GM23338 (cell line): ENCODE data around the gene GDPD2. TPM values are rescaled to one million over a fixed set of nuclear protein-coding genes. Genes with fewer than 3 reads are reported as not detected.

Source experiments
- ATAC-seq: fragments of 200-7000 bp; cut with Tn5 transposase; 3 replicates; pipeline ENCODE4 v1.9.1; 2020
- DNase-seq: peaks from one replicate; pipeline ENCODE4 v3.0.0-alpha.2; 2015; ENCODE audit warnings: low spot score
- H2AFZ ChIP-seq: fragments of 200-600 bp; sonication (generic); 2 replicates; pipeline ENCODE4 v1.8.0; 2016; ENCODE audit warnings: antibody characterized with exemption, mild to moderate bottlenecking, moderate library complexity
- H3F3A ChIP-seq: fragments of 200-600 bp; sonication (generic); replicated peaks from 2 replicates; pipeline ENCODE4 v1.8.0; 2017; ENCODE audit warnings: antibody characterized with exemption, mixed run types, low read depth
- H3K27ac ChIP-seq: fragments of 200-600 bp; sonication (generic); 2 replicates; pipeline ENCODE4 v1.6.1; 2016; ENCODE audit warnings: low read depth
- H3K27me3 ChIP-seq: fragments of 200-600 bp; sonication (generic); 2 replicates; pipeline ENCODE4 v1.8.0; 2016; ENCODE audit warnings: mild to moderate bottlenecking, mixed run types, moderate library complexity; ENCODE audit not compliant: insufficient read depth
- H3K36me3 ChIP-seq: fragments of 200-600 bp; sonication (generic); 2 replicates; pipeline ENCODE4 v1.8.0; 2016; ENCODE audit warnings: mild to moderate bottlenecking; ENCODE audit not compliant: insufficient read depth
- H3K4me1 ChIP-seq: fragments of 200-600 bp; sonication (generic); 2 replicates; pipeline ENCODE4 v1.8.0; 2016; ENCODE audit warnings: mild to moderate bottlenecking, moderate library complexity; ENCODE audit not compliant: insufficient read depth
- H3K4me2 ChIP-seq: fragments of 200-600 bp; sonication (generic); 2 replicates; pipeline ENCODE4 v1.7.1; 2017; ENCODE audit warnings: mixed run types
- H3K4me3 ChIP-seq: fragments of 200-600 bp; sonication (generic); 2 replicates; pipeline ENCODE4 v1.6.1; 2016; ENCODE audit warnings: mixed run types
- H3K79me2 ChIP-seq: fragments of 200-600 bp; sonication (generic); replicated peaks from 2 replicates; pipeline ENCODE4 v1.8.0; 2017; ENCODE audit warnings: mild to moderate bottlenecking; ENCODE audit not compliant: insufficient read depth
- H3K9me2 ChIP-seq: fragments of 200-600 bp; sonication (generic); 2 replicates; pipeline ENCODE4 v1.8.0; 2017; ENCODE audit not compliant: insufficient read depth
- H4K20me1 ChIP-seq: fragments of 200-600 bp; sonication (generic); replicated peaks from 2 replicates; pipeline ENCODE4 v1.8.0; 2017; ENCODE audit warnings: mild to moderate bottlenecking; ENCODE audit not compliant: insufficient read depth
- H3K27ac Mint-ChIP-seq: 2 replicates; pipeline ENCODE4 v1.8.0; 2020; ENCODE audit warnings: inconsistent platforms, mild to moderate bottlenecking, moderate library complexity, mixed read lengths
- H3K27me3 Mint-ChIP-seq: 3 replicates; pipeline ENCODE4 v1.8.0; 2022; ENCODE audit warnings: low read depth, mild to moderate bottlenecking, moderate library complexity, mixed read lengths, inconsistent platforms; ENCODE audit not compliant: insufficient read depth, poor library complexity
- H3K36me3 Mint-ChIP-seq: 3 replicates; pipeline ENCODE4 v1.8.0; 2021; ENCODE audit warnings: low read depth, mild to moderate bottlenecking, inconsistent platforms, moderate library complexity, mixed read lengths
- H3K4me1 Mint-ChIP-seq: 3 replicates; pipeline ENCODE4 v1.8.0; 2020; ENCODE audit warnings: mild to moderate bottlenecking, inconsistent platforms, mixed read lengths
- H3K4me3 Mint-ChIP-seq: 3 replicates; pipeline ENCODE4 v1.8.0; 2021; ENCODE audit warnings: moderate library complexity, mild to moderate bottlenecking, inconsistent platforms, mixed read lengths
- H3K9me3 Mint-ChIP-seq: 3 replicates; pipeline ENCODE4 v1.8.0; 2020; ENCODE audit warnings: moderate library complexity, mild to moderate bottlenecking, inconsistent platforms, mixed read lengths
- CREB1 ChIP-seq: fragments of 250-450 bp; sonication (Bioruptor Pico); IDR thresholded peaks from 2 replicates; pipeline ENCODE4 v1.5.0; 2020; ENCODE audit warnings: low read depth, mild to moderate bottlenecking, moderate library complexity
- CTCF ChIP-seq, 2 experiments: fragments of 200-600 bp in 1 of 2; sonication (generic) in 1 of 2; conservative IDR thresholded peaks; 2 replicates each; pipeline versions ENCODE4 v1.5.1 to v1.6.1; 2016 to 2017; ENCODE audit warnings: antibody characterized with exemption in 2 of 2, low read depth in 2 of 2, mild to moderate bottlenecking in 2 of 2, moderate library complexity in 1 of 2
- ETS1 ChIP-seq: IDR thresholded peaks from 2 replicates; pipeline ENCODE4 v1.6.1; 2016; ENCODE audit warnings: antibody characterized with exemption
- EZH2 ChIP-seq: fragments of 200-600 bp; sonication (generic); IDR thresholded peaks from one replicate; pipeline ENCODE4 v1.8.0; 2017; ENCODE audit warnings: antibody characterized with exemption, mild to moderate bottlenecking, low read depth; ENCODE audit not compliant: unreplicated experiment
- EZH2phosphoT487 ChIP-seq: fragments of 200-600 bp; sonication (generic); IDR thresholded peaks from one replicate; pipeline ENCODE4 v1.8.1; 2018; ENCODE audit warnings: antibody characterized with exemption; ENCODE audit not compliant: unreplicated experiment
- JUNB ChIP-seq: IDR thresholded peaks from one replicate; pipeline ENCODE4 v1.6.1; 2016; ENCODE audit warnings: antibody characterized with exemption; ENCODE audit not compliant: unreplicated experiment
- NANOG ChIP-seq: IDR thresholded peaks from 2 replicates; pipeline ENCODE4 v1.6.1; 2016; ENCODE audit warnings: antibody characterized with exemption, borderline replicate concordance
- POLR2AphosphoS5 ChIP-seq: IDR thresholded peaks from 2 replicates; pipeline ENCODE4 v1.6.1; 2016; ENCODE audit warnings: antibody characterized with exemption, low read depth
- REST ChIP-seq: IDR thresholded peaks from one replicate; pipeline ENCODE4 v1.6.1; 2018; ENCODE audit warnings: antibody characterized with exemption; ENCODE audit not compliant: unreplicated experiment
- STAT1 ChIP-seq: IDR thresholded peaks from one replicate; pipeline ENCODE4 v1.6.1; 2016; ENCODE audit warnings: antibody characterized with exemption; ENCODE audit not compliant: unreplicated experiment
- ZNF114 ChIP-seq: fragments of 250-450 bp; sonication (Bioruptor Pico); IDR thresholded peaks from 2 replicates; pipeline ENCODE4 v1.5.0; 2020; ENCODE audit warnings: mild to moderate bottlenecking, moderate library complexity
- ZNF331 ChIP-seq: fragments of 250-450 bp; sonication (Bioruptor Pico); IDR thresholded peaks from 2 replicates; pipeline ENCODE4 v1.5.0; 2020; ENCODE audit warnings: low read depth, mild to moderate bottlenecking, moderate library complexity
- ZNF462 ChIP-seq: fragments of 250-450 bp; sonication (Bioruptor Pico); IDR thresholded peaks from 2 replicates; pipeline ENCODE4 v1.5.0; 2020; ENCODE audit warnings: mild to moderate bottlenecking, moderate library complexity
- polyA plus RNA-seq: library from polyadenylated mRNA; unstranded; fragments of >200 nt; fragmentation: Nextera tagmentation; extraction: Ambion mirVana; gene quantifications from 2 replicates; pipeline ENCODE4 v1.2.1, GENCODE V29; 2016
- total RNA-seq: library from RNA; depleted of rRNA; stranded (reverse); fragments of >200 nt; shearing (Covaris generic); gene quantifications from 2 replicates; pipeline ENCODE4 v1.2.3, GENCODE V29; 2014

Gene GDPD2
- total and polyA plus RNA-seq, 2 experiments from 2014 or later, result 5.2 to 11.3 TPM

GRCh38 chrX:70402721-70403120, 20.4 kb upstream of the GDPD2 start:
- Mint-ChIP-seq H3K9me3 (no peaks in the 10 kb centered on the region), H3K36me3 (peaks cover 48% of the 10 kb centered on the region; the same call in 2 of the 3 replicates), H3K4me3 (no peak overlapping the region), H3K27ac (no peak overlapping the region), H3K4me1 (no peaks in the 10 kb centered on the region), H3K27me3 (no peaks in the 10 kb centered on the region)
- ATAC-seq (no peak), DNase-seq (no peak)
- no peaks in the 10 kb centered on the region for H3F3A ChIP-seq
- no peak overlapping the region for H3K4me2 ChIP-seq
- no peaks in the 10 kb centered on the region for H3K4me1 ChIP-seq
- H2AFZ ChIP-seq, result no peak overlapping the region
- peaks cover 4% of the 10 kb centered on the region; the same call in 1 of the 2 replicates for H3K36me3 ChIP-seq
- H3K9me2 ChIP-seq, result no peaks in the 10 kb centered on the region
- H4K20me1 ChIP-seq, result no peaks in the 10 kb centered on the region
- no peak overlapping the region for H3K4me3 ChIP-seq
- H3K79me2 ChIP-seq, result no peaks in the 10 kb centered on the region
- H3K27ac ChIP-seq, result no peak overlapping the region
- no peaks in the 10 kb centered on the region for H3K27me3 ChIP-seq
- TF ChIP-seq ZNF462 (CRISPR knock-in tag) (no peak), POLR2AphosphoS5 (no peak), CREB1 (CRISPR knock-in tag) (no peak), ZNF331 (no peak), EZH2phosphoT487 (no peak), CTCF (conservative IDR thresholded peaks at IDR 0.05; ENCODE audit: low read depth in 2 of 2) (no peak), NANOG (no peak), JUNB (no peak), EZH2 (no peak), ETS1 (no peak), STAT1 (no peak), REST (no peak), ZNF114 (CRISPR knock-in tag) (no peak)
